Bone marrow (tissue), 2 donors: ENCODE results near the gene CDK5R1.

Experiments used
- DNase-seq, 2 donors: peaks; one replicate each; lab custom pipeline; 2025; lab: John Stamatoyannopoulos, UW

The CDK5R1 gene

GRCh38 chr17:32471652-32472051 lies 15.1 kb upstream of the CDK5R1 start:
- DNase-seq = no peak

DNA sequence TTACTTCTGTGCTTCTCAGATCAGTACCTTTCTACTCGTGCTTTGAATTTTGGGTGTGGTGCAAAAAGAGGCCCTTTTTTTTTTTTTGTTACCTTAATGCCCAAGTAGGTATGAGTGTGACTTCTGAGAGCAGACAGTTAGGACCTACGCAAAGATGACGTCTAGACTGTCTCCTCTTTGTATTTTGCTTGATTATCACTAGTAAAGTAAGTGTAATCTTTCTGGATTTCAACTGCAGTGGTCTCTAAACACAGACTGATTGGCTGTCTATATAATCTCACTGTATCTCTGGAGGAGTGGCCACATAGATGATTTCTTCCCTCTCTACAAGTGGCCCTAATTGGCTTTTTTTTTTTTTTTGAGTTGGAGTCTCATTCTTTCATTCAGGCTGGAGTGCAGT lies 11.5 kb upstream of the CDK5R1 start:
- DNase-seq = no peak

DNA sequence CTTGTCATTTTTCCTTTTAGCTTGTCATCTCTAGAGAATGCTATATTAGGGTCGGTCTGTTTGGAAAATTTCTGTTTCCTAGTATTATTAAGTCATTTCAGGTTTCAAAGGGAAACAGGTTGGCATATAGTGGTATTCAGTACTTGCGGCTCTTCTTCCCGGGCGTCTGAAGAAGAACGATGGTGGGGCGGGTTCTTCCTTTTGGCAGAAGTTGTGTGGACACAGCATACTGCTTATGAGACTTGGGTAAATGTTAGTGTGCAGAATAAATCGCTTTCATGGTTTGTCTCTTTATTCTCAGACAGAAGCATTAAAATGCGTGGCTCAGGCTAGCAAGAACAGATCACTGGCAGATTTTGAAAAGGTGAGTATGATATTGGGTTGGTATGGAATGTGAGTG lies 9.6 kb upstream of the CDK5R1 start:
- no peak for DNase-seq

DNA sequence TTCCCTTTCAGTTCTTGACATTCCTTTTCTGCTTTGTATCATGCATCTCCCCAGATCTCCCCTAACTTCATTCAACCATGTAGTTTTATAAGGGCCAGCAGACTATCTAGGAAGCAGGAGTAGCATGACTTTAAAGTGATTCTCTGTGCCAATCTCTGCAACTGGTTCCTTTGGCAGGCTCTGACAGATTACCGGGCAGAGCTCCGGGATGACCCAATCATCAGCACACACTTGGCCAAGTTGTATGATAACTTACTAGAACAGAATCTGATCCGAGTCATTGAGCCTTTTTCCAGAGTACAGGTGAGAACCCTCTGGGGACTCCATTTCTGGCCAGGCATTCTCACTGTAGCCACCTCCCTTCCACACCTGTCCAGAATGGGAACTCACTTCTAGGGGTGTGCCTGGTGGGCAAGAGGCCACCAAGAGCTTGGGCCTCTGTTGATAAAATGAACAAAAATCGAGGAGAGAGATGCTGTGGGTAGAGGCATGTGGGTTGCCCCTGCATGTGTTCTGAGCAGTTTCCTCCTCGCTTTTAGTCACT lies 7.6 kb upstream of the CDK5R1 start:
- no peak for DNase-seq

DNA sequence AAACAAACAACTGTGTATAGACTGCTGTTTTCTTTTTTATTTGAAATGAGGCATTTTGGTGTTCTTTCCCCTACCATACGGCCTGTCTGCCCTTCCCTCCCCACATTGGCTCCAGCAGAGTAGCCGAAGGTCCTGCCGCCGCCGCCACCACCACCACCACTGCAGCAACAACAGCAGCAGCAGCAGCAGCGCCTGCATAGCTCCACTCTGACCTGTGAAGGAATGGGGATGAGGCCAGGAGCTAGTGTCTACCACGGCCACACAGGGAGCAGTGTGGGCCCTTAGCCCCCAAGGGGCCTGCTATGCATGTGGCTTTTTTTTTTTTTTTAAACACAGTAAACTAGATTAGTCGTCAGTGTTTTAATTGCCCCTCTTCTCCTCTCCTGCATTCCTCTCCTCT lies 5.6 kb upstream of the CDK5R1 start:
- DNase-seq = no peak

- no peak for DNase-seq
Observed at GRCh38 chr17:32482568-32483320, 4.0 kb upstream of the CDK5R1 start.

DNA sequence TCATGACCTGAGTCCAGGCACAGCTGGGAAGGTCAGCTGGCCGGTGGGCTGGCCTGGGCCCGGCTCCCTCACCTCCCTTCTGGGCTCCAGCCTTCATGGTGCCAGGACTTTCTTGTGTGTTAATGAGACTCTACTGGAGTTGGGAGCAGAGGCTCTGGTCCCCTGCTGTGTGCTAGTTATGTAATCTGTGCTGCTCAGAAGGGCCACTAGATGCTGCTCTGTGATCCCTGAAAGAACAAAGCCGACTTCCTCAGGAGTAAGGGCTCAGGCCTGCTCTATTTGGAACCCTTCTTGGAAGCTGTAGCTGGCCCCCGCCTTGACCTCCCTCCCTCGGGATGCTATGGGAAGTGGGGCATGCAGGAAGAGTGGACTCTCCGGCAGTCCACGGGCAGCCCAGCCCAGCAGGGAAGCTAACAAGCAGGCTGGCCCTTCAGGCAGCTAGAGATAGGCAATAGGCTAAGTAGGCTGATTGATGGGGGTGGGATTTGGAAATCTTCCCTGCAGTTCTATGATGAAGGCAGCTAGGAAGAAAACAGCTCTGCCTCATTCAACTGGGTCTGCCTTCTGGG lies 3.3 kb upstream of the CDK5R1 start:
- DNase-seq = no peak

- no peak for DNase-seq
Observed at GRCh38 chr17:32484041-32484461, 2.7 kb upstream of the CDK5R1 start.

- DNase-seq = no peak
Observed at GRCh38 chr17:32484628-32485027, 2.2 kb upstream of the CDK5R1 start.

DNA sequence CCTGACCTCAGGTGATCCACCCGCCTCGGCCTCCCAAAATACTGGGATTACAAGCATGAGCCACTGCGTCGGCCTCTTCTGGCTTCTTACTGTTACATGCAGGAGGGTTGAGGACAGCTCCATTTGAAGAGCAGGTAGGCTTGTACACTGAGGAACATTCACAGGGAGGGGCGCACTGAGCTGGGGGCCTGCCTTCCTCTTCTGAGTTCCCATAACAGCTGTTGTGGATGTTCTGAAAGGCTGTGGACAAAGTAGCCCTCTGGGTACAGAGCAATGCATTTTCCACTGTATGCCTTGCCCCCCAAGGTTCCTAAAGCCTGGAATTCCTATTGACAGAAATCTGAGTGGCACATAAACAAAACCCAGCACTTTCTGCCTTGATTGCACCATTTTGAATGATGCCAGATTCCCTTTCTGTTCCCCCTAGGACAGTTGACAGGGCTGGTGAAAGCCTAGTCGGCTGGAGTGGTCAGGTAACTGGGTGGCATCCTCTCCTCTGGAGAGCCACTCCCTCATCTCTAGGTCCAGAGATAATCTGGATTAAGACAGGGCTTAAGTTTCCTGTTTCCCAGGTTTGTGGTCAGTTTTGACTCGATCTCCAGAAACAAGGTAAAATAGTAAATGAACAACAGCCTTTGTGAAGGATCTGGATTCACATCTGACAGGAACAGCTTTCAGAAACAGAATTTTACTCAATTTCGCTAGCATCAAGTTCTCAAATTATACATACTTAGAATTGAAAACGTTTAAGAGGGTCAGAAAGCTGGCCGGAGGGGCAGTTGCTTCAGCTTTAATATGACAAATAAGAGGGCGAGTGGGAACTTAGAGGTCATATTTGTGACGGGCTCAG lies 1.3 kb upstream of the CDK5R1 start:
- DNase-seq = no peak

GRCh38 chr17:32486111-32486700 lies 587 bp upstream of the CDK5R1 start:
- DNase-seq = no peak

DNA sequence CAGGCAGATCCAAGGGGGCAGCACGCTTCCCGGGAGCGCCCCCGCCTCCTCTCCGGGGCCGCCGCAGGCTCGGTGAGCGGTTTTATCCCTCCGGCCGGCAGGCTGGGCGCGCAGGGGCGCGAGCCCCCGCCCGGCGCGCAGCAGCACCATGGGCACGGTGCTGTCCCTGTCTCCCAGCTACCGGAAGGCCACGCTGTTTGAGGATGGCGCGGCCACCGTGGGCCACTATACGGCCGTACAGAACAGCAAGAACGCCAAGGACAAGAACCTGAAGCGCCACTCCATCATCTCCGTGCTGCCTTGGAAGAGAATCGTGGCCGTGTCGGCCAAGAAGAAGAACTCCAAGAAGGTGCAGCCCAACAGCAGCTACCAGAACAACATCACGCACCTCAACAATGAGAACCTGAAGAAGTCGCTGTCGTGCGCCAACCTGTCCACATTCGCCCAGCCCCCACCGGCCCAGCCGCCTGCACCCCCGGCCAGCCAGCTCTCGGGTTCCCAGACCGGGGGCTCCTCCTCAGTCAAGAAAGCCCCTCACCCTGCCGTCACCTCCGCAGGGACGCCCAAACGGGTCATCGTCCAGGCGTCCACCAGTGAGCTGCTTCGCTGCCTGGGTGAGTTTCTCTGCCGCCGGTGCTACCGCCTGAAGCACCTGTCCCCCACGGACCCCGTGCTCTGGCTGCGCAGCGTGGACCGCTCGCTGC lies 832 bp downstream of the CDK5R1 start:
- no peak for DNase-seq

DNA sequence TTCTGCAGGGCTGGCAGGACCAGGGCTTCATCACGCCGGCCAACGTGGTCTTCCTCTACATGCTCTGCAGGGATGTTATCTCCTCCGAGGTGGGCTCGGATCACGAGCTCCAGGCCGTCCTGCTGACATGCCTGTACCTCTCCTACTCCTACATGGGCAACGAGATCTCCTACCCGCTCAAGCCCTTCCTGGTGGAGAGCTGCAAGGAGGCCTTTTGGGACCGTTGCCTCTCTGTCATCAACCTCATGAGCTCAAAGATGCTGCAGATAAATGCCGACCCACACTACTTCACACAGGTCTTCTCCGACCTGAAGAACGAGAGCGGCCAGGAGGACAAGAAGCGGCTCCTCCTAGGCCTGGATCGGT lies 1.4 kb downstream of the CDK5R1 start:
- DNase-seq = no peak

DNA sequence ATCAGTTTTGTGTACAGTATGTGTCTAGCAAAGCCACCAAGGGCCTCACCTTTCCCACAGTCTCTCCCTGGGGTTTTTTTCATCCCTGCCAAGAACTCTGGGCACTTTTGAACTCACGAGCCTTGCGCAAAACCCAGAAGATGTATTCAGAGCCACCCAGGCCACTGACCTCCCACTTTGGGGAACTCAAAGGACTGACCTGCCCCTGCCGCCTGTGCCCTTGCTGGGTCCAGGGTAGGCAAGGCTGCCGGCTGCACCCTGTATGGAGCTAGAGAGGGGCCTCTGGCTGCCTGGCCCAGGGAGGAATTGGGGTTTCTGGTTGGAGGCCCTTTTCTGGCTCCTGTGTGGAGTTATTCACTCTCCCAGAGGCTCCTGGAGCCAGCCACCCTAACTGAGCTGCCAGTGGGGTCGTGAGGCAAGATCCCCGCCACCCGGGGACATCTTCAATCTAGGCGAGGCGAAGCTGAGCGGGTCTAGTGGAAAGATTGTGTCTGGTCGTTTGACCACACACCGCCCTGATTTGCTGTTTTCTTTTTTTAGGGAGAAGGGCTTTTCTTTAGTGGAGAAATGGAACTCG lies 1.9 kb downstream of the CDK5R1 start:
- no peak for DNase-seq

- DNase-seq = no peak
Observed at GRCh38 chr17:32489320-32490100, 2.7 kb downstream of the CDK5R1 start.

DNA sequence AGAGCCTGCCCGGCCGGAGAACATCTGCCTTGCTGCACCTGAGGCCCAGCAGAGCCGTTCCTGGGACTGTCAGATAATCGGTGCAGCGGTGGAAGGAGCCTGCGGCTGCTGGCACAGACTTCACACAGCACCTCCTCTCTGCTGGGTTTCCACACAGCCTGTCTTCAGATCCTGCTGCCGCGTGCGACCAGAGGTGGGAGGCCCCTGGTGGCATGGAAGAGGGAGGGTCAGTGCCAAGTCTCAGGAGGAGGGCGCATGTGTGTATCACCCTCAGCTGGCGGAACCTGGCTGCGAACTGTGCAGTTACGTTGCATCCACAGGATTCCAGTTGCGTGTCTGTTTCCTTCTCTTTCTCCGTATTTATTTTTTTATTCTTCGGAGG lies 3.3 kb downstream of the CDK5R1 start:
- DNase-seq = no peak

DNA sequence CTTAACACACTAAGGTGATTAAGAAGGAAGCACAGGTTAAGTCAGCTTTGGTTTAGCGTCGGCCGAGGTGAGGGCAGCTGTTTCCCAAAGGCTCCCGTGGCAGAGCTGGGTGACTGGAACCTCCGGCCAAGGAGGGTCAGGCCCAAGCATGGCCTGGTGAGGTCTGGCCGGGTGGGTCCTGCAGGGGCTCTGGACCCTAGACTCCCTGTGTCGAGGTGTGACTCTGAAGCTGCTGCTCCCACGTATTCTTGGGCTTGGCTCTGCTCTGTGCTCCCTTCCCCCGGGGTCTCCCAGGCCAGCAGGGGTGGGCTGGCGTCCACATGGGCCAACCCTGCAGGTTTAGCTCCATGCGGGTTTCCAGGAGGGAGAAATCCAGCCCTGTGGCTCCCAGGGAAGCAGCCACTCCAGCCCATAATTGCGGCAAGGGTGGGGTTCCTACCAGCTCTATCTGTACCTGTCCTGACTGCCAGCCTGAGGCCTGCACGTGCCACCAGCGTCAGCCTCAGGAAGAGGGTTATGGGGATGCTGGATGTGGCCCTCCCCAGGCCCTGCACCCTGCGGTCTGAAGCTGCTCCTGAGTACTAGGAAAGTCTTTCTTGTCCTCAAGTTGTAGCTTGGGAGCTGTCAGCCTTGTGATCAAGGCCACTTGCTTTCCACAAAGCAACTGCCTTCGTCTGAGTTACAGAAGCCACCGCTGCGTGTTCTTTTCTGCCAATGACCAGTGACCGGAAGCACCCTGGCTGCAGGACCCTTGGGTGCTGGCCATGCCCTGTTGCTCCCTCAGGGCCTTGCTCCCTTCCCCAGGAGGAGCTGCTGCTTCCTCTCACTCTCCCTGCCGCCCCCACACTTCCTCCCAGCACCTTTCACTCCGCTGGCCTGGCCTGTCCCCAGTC lies 4.8 kb downstream of the CDK5R1 start:
- no peak for DNase-seq

DNA sequence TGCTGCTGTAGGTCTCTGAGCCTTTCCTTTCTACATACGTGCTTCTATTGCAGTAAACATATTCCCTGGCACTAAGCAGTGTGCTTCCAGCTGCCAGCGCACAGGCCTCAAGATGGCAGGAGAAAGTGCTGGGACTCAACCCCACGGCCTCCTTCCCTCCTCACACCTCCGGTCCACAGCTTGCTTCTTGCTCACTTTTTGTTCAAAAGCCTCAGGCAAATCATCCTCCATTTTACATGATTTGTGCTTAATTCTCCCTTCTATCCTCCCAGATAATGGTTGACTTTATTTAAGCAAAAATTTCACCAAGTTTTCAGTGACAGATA lies 5.4 kb downstream of the CDK5R1 start:
- DNase-seq = no peak

DNA sequence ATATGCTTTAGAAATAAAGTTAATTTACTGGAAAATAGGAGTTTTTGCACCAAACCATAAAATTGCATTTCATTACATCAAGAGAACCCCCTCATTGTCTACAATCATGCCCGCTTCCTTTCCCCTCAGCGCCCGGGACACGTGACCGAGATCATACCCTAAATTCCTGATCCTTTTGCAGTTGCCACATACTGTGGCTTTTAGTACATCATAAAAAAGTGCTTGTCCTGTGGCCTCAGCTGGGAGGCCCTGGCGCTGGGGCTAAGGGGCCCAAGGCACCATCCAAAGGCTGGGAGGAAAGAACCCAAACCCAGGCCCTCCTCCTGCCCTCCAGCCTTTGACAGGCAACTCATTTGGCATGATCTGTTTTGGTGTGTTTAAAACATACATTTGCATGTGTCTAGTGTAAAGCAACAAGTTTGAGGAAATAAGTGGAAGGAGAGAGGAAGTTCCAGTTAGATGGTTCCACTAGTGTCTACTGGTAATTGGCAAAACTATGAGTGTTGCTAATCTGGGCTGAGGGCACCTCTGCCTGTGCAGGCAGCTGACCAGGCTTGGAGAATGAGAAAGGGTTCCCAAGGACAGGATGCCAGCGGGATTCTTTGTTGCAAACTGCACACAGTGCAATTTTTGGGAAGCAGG lies 6.0 kb downstream of the CDK5R1 start:
- no peak for DNase-seq
